Adipocyte (in vitro differentiated cells): ENCODE results near the gene PCSK7.

ENCODE experiments used
- DNase-seq: peaks from one replicate; pipeline ENCODE4 v3.0.0-alpha.2; 2015; ENCODE audit warnings: low read depth
- H3K27me3 ChIP-seq: replicated peaks from 2 replicates; pipeline ENCODE4 v1.7.0; 2013; ENCODE audit warnings: mild to moderate bottlenecking, low read length, moderate library complexity; ENCODE audit not compliant: control insufficient read depth, insufficient read depth
- H3K36me3 ChIP-seq: 2 replicates; pipeline ENCODE4 v1.7.0; 2013; ENCODE audit warnings: low read length, mild to moderate bottlenecking, moderate library complexity; ENCODE audit not compliant: control insufficient read depth, insufficient read depth, severe bottlenecking
- H3K4me1 ChIP-seq: 2 replicates; pipeline ENCODE4 v1.7.0; 2013; ENCODE audit warnings: mild to moderate bottlenecking, low read length, moderate library complexity; ENCODE audit not compliant: control insufficient read depth, insufficient read depth
- H3K4me3 ChIP-seq: 2 replicates; pipeline ENCODE4 v1.7.0; 2013; ENCODE audit warnings: mild to moderate bottlenecking, low read length, moderate library complexity
- H3K9ac ChIP-seq: 2 replicates; pipeline ENCODE4 v1.7.0; 2013; ENCODE audit warnings: mild to moderate bottlenecking, low read length, moderate library complexity
- H3K9me3 ChIP-seq: 2 replicates; pipeline ENCODE4 v1.7.0; 2013; ENCODE audit warnings: mild to moderate bottlenecking, low read length, moderate library complexity; ENCODE audit not compliant: control insufficient read depth

Gene PCSK7

GRCh38 chr11:117200813-117201657, 30.8 kb downstream of the PCSK7 start:
- peak; percentile 34 for DNase-seq

DNA sequence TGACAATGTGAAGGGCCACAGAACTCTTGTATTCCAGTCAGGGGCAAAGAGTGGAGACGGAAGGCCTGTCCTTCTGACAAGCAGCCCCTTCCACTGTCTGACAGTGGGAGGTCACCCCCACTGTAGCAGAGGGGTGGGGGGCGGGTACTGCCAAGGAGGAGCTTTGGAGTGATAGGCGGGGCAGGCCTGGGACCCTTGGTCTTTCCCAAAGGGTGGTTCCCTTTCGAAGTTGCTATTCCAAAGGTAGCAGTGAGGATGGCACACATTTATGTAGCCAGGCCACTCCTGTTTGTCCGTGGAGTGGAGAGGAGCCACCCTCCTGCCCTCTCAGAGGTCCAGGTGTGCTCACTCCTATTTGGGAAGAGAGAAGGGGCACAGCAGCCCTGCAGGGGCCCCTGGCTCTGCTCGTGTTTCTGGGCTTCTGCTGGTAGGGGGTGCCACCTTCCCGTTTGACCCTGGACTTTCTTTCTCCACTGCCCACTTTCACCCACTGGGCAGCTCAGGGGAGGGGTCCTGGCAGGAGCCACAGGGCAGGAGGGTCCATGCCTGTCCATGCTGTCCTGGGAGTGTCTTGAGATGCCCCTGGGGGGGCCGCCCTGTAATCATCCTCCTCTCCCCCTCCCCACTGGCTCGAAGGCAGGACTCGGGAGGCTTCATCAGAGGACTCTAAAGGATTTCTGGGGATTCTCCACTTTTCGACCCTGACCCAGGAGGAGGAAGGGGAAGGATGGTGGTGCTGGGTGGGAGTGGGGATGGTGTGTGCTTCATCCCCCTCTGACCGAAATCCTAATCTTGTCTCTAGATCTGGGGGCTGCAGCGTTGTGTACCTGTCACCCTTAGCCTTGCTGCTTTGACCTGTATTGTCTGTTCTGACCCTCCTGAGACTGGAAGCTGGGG, 31.7 kb downstream of the PCSK7 start:
- H3K9me3 ChIP-seq: no peaks in the 10 kb centered on the region
- DNase-seq: no peak
- H3K4me1 ChIP-seq: peaks cover 68% of the 10 kb centered on the region
- peak overlapping the region; percentile 79 for H3K4me3 ChIP-seq
- H3K27me3 ChIP-seq: no peaks in the 10 kb centered on the region
- peaks cover 32% of the 10 kb centered on the region for H3K36me3 ChIP-seq
- H3K9ac ChIP-seq: peak overlapping the region; percentile 89

More at GRCh38 chr11:117200813-117201657, 30.8 kb downstream of the PCSK7 start:
- Histone ChIP-seq H3K4me3 (peak overlapping the region; percentile 79), H3K36me3 (peaks cover 32% of the 10 kb centered on the region), H3K9me3 (no peaks in the 10 kb centered on the region), H3K9ac (peak overlapping the region; percentile 89), H3K27me3 (no peaks in the 10 kb centered on the region), H3K4me1 (peaks cover 69% of the 10 kb centered on the region)

DNA sequence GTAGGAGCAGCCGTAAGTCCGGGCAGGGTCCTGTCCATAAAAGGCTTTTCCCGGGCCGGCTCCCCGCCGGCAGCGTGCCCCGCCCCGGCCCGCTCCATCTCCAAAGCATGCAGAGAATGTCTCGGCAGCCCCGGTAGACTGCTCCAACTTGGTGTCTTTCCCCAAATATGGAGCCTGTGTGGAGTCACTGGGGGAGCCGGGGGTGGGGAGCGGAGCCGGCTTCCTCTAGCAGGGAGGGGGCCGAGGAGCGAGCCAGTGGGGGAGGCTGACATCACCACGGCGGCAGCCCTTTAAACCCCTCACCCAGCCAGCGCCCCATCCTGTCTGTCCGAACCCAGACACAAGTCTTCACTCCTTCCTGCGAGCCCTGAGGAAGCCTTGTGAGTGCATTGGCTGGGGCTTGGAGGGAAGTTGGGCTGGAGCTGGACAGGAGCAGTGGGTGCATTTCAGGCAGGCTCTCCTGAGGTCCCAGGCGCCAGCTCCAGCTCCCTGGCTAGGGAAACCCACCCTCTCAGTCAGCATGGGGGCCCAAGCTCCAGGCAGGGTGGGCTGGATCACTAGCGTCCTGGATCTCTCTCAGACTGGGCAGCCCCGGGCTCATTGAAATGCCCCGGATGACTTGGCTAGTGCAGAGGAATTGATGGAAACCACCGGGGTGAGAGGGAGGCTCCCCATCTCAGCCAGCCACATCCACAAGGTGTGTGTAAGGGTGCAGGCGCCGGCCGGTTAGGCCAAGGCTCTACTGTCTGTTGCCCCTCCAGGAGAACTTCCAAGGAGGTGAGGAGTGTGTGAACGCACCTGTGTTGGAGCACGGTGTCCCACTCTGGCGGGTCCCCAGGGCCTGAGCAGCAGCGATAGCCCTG, 32.6 kb downstream of the PCSK7 start, which contains the start of gene TAGLN:
TSS of gene TAGLN (plus strand) at position 318 of the 863 bp plus-strand sequence. CDS start 3,644 bp downstream, outside the sequence.
- peak; percentile 92 for DNase-seq
- Histone ChIP-seq H3K9me3 (no peaks in the 10 kb centered on the region), H3K4me3 (peak within 1 kb of the TSS; percentile 79), H3K27me3 (no peaks in the 10 kb centered on the region), H3K36me3 (peaks cover 25% of the 10 kb centered on the region), H3K9ac (peak within 1 kb of the TSS; percentile 89), H3K4me1 (peaks cover 62% of the 10 kb centered on the region)

- Histone ChIP-seq H3K4me3 (peak overlapping the region; percentile 58), H3K27me3 (no peaks in the 10 kb centered on the region), H3K9me3 (no peaks in the 10 kb centered on the region), H3K4me1 (peaks cover 61% of the 10 kb centered on the region), H3K36me3 (peaks cover 18% of the 10 kb centered on the region), H3K9ac (peak overlapping the region; percentile 89)
- DNase-seq: no peak
Observed at GRCh38 chr11:117198613-117199012, 33.3 kb downstream of the PCSK7 start.

GRCh38 chr11:117197516-117198456, 34.1 kb downstream of the PCSK7 start:
- peaks cover 18% of the 10 kb centered on the region for H3K36me3 ChIP-seq
- DNase-seq: peak; percentile 41

DNA sequence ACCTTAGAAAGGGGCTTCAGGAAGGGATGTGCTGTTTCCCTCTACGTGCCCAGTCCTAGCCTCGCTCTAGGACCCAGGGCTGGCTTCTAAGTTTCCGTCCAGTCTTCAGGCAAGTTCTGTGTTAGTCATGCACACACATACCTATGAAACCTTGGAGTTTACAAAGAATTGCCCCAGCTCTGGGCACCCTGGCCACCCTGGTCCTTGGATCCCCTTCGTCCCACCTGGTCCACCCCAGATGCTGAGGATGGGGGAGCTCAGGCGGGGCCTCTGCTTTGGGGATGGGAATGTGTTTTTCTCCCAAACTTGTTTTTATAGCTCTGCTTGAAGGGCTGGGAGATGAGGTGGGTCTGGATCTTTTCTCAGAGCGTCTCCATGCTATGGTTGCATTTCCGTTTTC, 34.9 kb downstream of the PCSK7 start:
- H3K36me3 ChIP-seq: peaks cover 26% of the 10 kb centered on the region
- DNase-seq: no peak
- no peak overlapping the region for H3K4me3 ChIP-seq
- H3K9ac ChIP-seq: no peak overlapping the region
- no peaks in the 10 kb centered on the region for H3K9me3 ChIP-seq
- peaks cover 47% of the 10 kb centered on the region for H3K4me1 ChIP-seq
- H3K27me3 ChIP-seq: no peaks in the 10 kb centered on the region

More at GRCh38 chr11:117197516-117198456, 34.1 kb downstream of the PCSK7 start:
- Histone ChIP-seq H3K9ac (peak overlapping the region; percentile 89), H3K4me1 (peaks cover 55% of the 10 kb centered on the region), H3K27me3 (no peaks in the 10 kb centered on the region), H3K9me3 (no peaks in the 10 kb centered on the region), H3K4me3 (peak overlapping the region; percentile 58)

DNA sequence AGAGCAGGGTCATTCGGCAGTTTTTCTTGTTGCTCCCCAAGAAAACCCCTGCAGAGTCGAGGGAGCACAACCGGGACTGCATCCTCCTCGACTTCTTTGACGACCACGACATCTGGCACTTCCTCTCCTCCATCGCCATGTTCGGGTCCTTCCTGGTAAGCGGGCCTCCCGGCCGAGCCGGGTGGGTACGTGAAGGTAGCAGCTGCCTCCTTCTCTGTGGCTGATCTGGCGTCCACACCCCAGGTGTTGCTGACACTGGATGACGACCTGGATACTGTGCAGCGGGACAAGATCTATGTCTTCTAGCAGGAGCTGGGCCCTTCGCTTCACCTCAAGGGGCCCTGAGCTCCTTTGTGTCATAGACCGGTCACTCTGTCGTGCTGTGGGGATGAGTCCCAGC, 36.1 kb downstream of the PCSK7 start:
- DNase-seq: no peak
- Histone ChIP-seq H3K36me3 (peaks cover 35% of the 10 kb centered on the region), H3K27me3 (no peaks in the 10 kb centered on the region), H3K9me3 (no peaks in the 10 kb centered on the region), H3K4me3 (no peak overlapping the region), H3K4me1 (peaks cover 37% of the 10 kb centered on the region), H3K9ac (no peak overlapping the region)

DNA sequence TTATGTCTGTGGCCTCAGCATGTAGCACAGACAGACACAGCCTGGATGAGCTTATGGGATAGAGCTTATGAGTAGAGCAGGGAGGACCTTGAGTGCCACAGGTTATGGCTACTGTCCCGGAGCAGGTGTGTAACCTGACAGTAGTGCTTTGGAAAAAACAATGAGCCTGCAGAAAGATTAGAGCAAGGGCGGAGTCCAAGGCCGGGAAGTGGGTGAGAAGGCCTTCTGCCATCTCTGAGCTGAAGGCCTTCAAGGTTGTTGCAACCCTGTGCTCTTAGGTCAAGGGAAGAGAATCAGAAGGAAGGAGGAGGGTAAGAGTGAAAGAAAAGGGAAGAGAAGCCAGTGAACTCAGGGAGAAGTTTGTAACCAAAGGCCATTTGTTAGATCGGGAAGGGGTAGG, 36.6 kb downstream of the PCSK7 start:
- no peak for DNase-seq
- no peaks in the 10 kb centered on the region for H3K27me3 ChIP-seq
- no peaks in the 10 kb centered on the region for H3K9me3 ChIP-seq
- H3K4me1 ChIP-seq: peaks cover 32% of the 10 kb centered on the region
- H3K9ac ChIP-seq: no peak overlapping the region
- no peak overlapping the region for H3K4me3 ChIP-seq
- peaks cover 40% of the 10 kb centered on the region for H3K36me3 ChIP-seq

- H3K9ac ChIP-seq: no peak overlapping the region
- no peak overlapping the region for H3K4me3 ChIP-seq
- no peak for DNase-seq
- peaks cover 22% of the 10 kb centered on the region for H3K4me1 ChIP-seq
- no peaks in the 10 kb centered on the region for H3K27me3 ChIP-seq
- H3K36me3 ChIP-seq: peaks cover 50% of the 10 kb centered on the region
- no peaks in the 10 kb centered on the region for H3K9me3 ChIP-seq
Observed at GRCh38 chr11:117194267-117194666, 37.6 kb downstream of the PCSK7 start.
